GM12878 (cell line): Measurements from ENCODE around the gene FERMT3. TPM values are rescaled to one million over a fixed set of nuclear protein-coding genes. Genes with fewer than 3 reads are reported as not detected.

Experiments used
- ATAC-seq: fragments of 200-7000 bp; cut with Tn5 transposase; 3 replicates; pipeline ENCODE4 v1.9.1; 2020; ENCODE audit warnings: mild to moderate bottlenecking, moderate library complexity
- BruUV-seq: library from RNA; stranded (reverse); fragments of 400-500 nt; replicated peaks from 2 replicates; lab custom pipeline; 2021; lab: Mats Ljungman, UMichigan
- CTCF ChIA-PET: fragments of 300-600 bp; sonication (Branson Sonifier 250); formaldehyde crosslinking; extraction: SDS; loops from one replicate; lab custom pipeline; 2021; ENCODE audit warnings: inconsistent platforms; lab: Yijun Ruan, JAX
- POLR2A ChIA-PET: fragments of 350-600 bp; formaldehyde crosslinking; extraction: SDS; loops from one replicate; lab custom pipeline; 2021; ENCODE audit warnings: inconsistent platforms; lab: Charles Lee
- RAD21 ChIA-PET: fragments of 300-600 bp; sonication (Branson Sonifier 250); formaldehyde crosslinking; loops from one replicate; lab custom pipeline; 2023; ENCODE audit warnings: antibody characterized with exemption; ENCODE audit not compliant: unreplicated experiment; lab: Charles Lee
- SMC1A ChIA-PET: fragments of 300-600 bp; sonication (Branson Sonifier 250); formaldehyde crosslinking; loops from one replicate; lab custom pipeline; 2023; ENCODE audit not compliant: unreplicated experiment, uncharacterized antibody; lab: Charles Lee
- DNase-seq: peaks from one replicate; pipeline ENCODE4 v3.0.0-alpha.2; 2011; ENCODE audit warnings: low read depth, low spot score
- FAIRE-seq: peaks from 3 replicates; lab custom pipeline; 2011; peaks lifted over from hg19 to GRCh38; lab: Jason Lieb, UNC
- H2AFZ ChIP-seq: 2 replicates; pipeline ENCODE4 v1.6.0; 2011; ENCODE audit warnings: low read depth, low read length, control low read depth; ENCODE audit not compliant: control insufficient read depth
- H3K27ac ChIP-seq: 2 replicates; pipeline ENCODE4 v1.5.1; 2011; ENCODE audit warnings: control low read depth; ENCODE audit not compliant: control insufficient read depth, insufficient read depth
- H3K27me3 ChIP-seq, 2 experiments: replicated peaks in 1 of 2; 2 replicates each; pipeline versions ENCODE4 v1.6.0 to v1.6.1; 2011; ENCODE audit warnings: low read length in 1 of 2; ENCODE audit not compliant: control insufficient read depth in 2 of 2, insufficient read depth in 2 of 2
- H3K36me3 ChIP-seq, 2 experiments: 2 replicates each; pipeline ENCODE4 v1.5.1; 2011; ENCODE audit warnings: low read length in 1 of 2; ENCODE audit not compliant: control insufficient read depth in 2 of 2, insufficient read depth in 2 of 2
- H3K4me1 ChIP-seq: 2 replicates; pipeline ENCODE4 v1.6.1; 2011; ENCODE audit warnings: mild to moderate bottlenecking, low read length, moderate library complexity, mixed read lengths; ENCODE audit not compliant: control insufficient read depth, insufficient read depth
- H3K4me2 ChIP-seq: 2 replicates; pipeline ENCODE4 v1.6.0; 2011; ENCODE audit warnings: control low read depth; ENCODE audit not compliant: control insufficient read depth, insufficient read depth
- H3K4me3 ChIP-seq: fragments of 200-600 bp; sonication (generic); 2 replicates; pipeline ENCODE4 v1.5.1; 2016
- H3K79me2 ChIP-seq: 2 replicates; pipeline ENCODE4 v1.6.0; 2011; ENCODE audit warnings: low read length; ENCODE audit not compliant: control insufficient read depth, insufficient read depth
- H3K9ac ChIP-seq: 2 replicates; pipeline ENCODE4 v1.8.0; 2011; ENCODE audit warnings: low read length, control low read depth, mixed read lengths; ENCODE audit not compliant: control insufficient read depth, insufficient read depth
- H3K9me3 ChIP-seq: replicated peaks from 3 replicates; pipeline ENCODE4 v1.5.1; 2011; ENCODE audit warnings: mild to moderate bottlenecking, low read length; ENCODE audit not compliant: control insufficient read depth, insufficient read depth
- H4K20me1 ChIP-seq: 2 replicates; pipeline ENCODE4 v1.6.0; 2011; ENCODE audit not compliant: control insufficient read depth, insufficient read depth
- BCL11A ChIP-seq: IDR thresholded peaks from 2 replicates; pipeline ENCODE4 v1.6.1; 2011; ENCODE audit warnings: low read depth, low read length
- BCL3 ChIP-seq: IDR thresholded peaks from 2 replicates; pipeline ENCODE4 v1.6.1; 2011; ENCODE audit warnings: borderline replicate concordance, low read depth, mild to moderate bottlenecking, moderate library complexity, low read length; ENCODE audit not compliant: insufficient read depth, poor library complexity, severe bottlenecking
- HCFC1 ChIP-seq: fragments of 150-350 bp; IDR thresholded peaks from 2 replicates; pipeline ENCODE4 v1.6.1; 2014; ENCODE audit warnings: low read length
- HDGF ChIP-seq: fragments of 450-650 bp; IDR thresholded peaks from 2 replicates; pipeline ENCODE4 v1.6.1; 2016; ENCODE audit warnings: antibody characterized with exemption
- IRF5 ChIP-seq: fragments of 450-650 bp; IDR thresholded peaks from 2 replicates; pipeline ENCODE4 v1.6.1; 2017; ENCODE audit warnings: borderline replicate concordance
- KLF5 ChIP-seq: fragments of 450-650 bp; IDR thresholded peaks from 2 replicates; pipeline ENCODE4 v1.6.1; 2014; ENCODE audit warnings: mild to moderate bottlenecking; ENCODE audit not compliant: partially characterized antibody
- MAX ChIP-seq: IDR thresholded peaks from 2 replicates; pipeline ENCODE4 v1.6.1; 2012; ENCODE audit warnings: low read depth, low read length, improper control_type of control experiment
- PAX5 ChIP-seq: IDR thresholded peaks from 2 replicates; pipeline ENCODE4 v1.6.1; 2011; ENCODE audit warnings: low read depth, low read length, borderline replicate concordance
- PAX8 ChIP-seq: fragments of 450-650 bp; IDR thresholded peaks from 2 replicates; pipeline ENCODE4 v1.6.1; 2017; ENCODE audit warnings: mild to moderate bottlenecking, moderate library complexity
- PML ChIP-seq: IDR thresholded peaks from 2 replicates; pipeline ENCODE4 v1.6.1; 2012; ENCODE audit warnings: low read length, inconsistent platforms
- TARDBP ChIP-seq: IDR thresholded peaks from 2 replicates; pipeline ENCODE4 v1.6.1; 2016; ENCODE audit warnings: borderline replicate concordance
- USF1 ChIP-seq: IDR thresholded peaks from 2 replicates; pipeline ENCODE4 v1.6.1; 2011; ENCODE audit warnings: borderline replicate concordance, low read depth, mild to moderate bottlenecking, moderate library complexity, mixed read lengths, low read length; ENCODE audit not compliant: insufficient read depth; ENCODE audit errors: extremely low read length
- USF2 ChIP-seq: IDR thresholded peaks from 2 replicates; pipeline ENCODE4 v1.6.1; 2011; ENCODE audit warnings: low read depth, low read length, improper control_type of control experiment, borderline replicate concordance
- ZBTB4 ChIP-seq: fragments of 450-650 bp; formaldehyde crosslinking; IDR thresholded peaks from 2 replicates; pipeline ENCODE4 v1.4.0; 2022; ENCODE audit warnings: mild to moderate bottlenecking, moderate library complexity
- ZNF274 ChIP-seq: IDR thresholded peaks from one replicate; pipeline ENCODE4 v1.8.0; 2011; ENCODE audit not compliant: insufficient read length, insufficient read depth
- whole genome bisulfite sequencing: methylation state at CpG from one replicate; pipeline ENCODE4 v1.1.6; 2016; ENCODE audit warnings: low lambda C conversion rate; ENCODE audit not compliant: insufficient replicate concordance, insufficient coverage; ENCODE audit errors: missing lambda C conversion rate; 5-methylcytosine and 5-hydroxymethylcytosine counted together
- in situ Hi-C: fragments of 300-500 bp; cut with MboI; formaldehyde crosslinking; loops from 9 replicates; pipeline ENCODE4 v1.14.3; 2018; ENCODE audit warnings: mixed read lengths
- intact Hi-C: fragments of 100-400 bp; cut with micrococcal nuclease; formaldehyde crosslinking; loops from one replicate; pipeline ENCODE4 v1.14.2; 2022; ENCODE audit not compliant: unreplicated experiment
- polyA plus RNA-seq, 11 experiments: library from polyadenylated mRNA; depleted of rRNA in 4 of 11; unstranded in 6 of 11; stranded (reverse) in 5 of 11; fragments of >200 nt; fragmentation: Nextera tagmentation in 4 of 11; fragmentation: Illumina TruSeq in 1 of 11; extraction: Ambion mirVana in 4 of 11; extraction: Trizol in 1 of 11; gene quantifications; 1 replicate in 1 of 11; 2 replicates in 10 of 11; pipeline versions ENCODE4 v1.2.1 to v1.2.3, GENCODE V29; 2011 to 2016; ENCODE audit warnings: inconsistent platforms in 2 of 11, missing spikeins in 2 of 11, low read depth in 1 of 11
- total RNA-seq, 4 experiments: library from RNA; depleted of rRNA in 3 of 4; stranded (reverse); fragments of >200 nt in 3 of 4; fragmentation: Illumina TruSeq in 1 of 4; extraction: Trizol in 1 of 4; gene quantifications; 2 replicates each; pipeline versions ENCODE4 v1.2.1 to v1.2.3, GENCODE V29; 2013 to 2021

Gene FERMT3
- total and polyA plus RNA-seq, 10 of the 15 experiments (the other 5 are each of a cell fraction or from before 2014, with no cell fraction given): 2.0 to 211 (median 114) TPM

GRCh38 chr11:64258946-64259532 is 52.5 kb downstream of the FERMT3 start:
- ATAC-seq: no peak
- 93% methylated on average over 27 of the region's 32 CpGs for whole genome bisulfite sequencing
- H3K79me2 ChIP-seq: no peaks in the 10 kb centered on the region
- no peak overlapping the region for H2AFZ ChIP-seq
- ChIA-PET CTCF (no interaction called here), RAD21 (no interaction called here), POLR2A (interaction anchor here (0.8 to 1.9 kb wide), 2 partner anchors 8 to 14 kb away, joined by 4 to 7 read pairs; no protein-coding TSS in a partner anchor), SMC1A (interaction anchor here (0.5 to 1.2 kb wide), 2 partner anchors 36 to 54 kb away, joined by 3 to 4 read pairs; no protein-coding TSS in a partner anchor)
- H4K20me1 ChIP-seq: no peaks in the 10 kb centered on the region
- no peak overlapping the region for H3K9ac ChIP-seq
- DNase-seq: no peak
- H3K4me1 ChIP-seq: peaks cover 11% of the 10 kb centered on the region
- no peak for FAIRE-seq
- no TSS peak for BruUV-seq
- H3K36me3 ChIP-seq: peaks cover 0 to 5% of the 10 kb centered on the region in 2 experiments; a peak in 2 of 4 replicates
- in situ Hi-C loops: no loop called here
- no peak overlapping the region for H3K4me2 ChIP-seq
- H3K27ac ChIP-seq: 0 out of 2 replicates have a peak overlapping the region, but pooled peaks have one; percentile 17
- H3K27me3 ChIP-seq: no peaks in the 10 kb centered on the region
- no peak overlapping the region for H3K4me3 ChIP-seq
- intact Hi-C loops: no loop called here
- no peaks in the 10 kb centered on the region for H3K9me3 ChIP-seq
- TF ChIP-seq PAX5 (no peak), USF1 (no peak), BCL11A (no peak), USF2 (no peak), KLF5 (no peak), PAX8 (no peak), ZNF274 (no peak), HDGF (no peak), HCFC1 (no peak), PML (no peak), ZBTB4 (CRISPR knock-in tag) (no peak), MAX (no peak), IRF5 (no peak), TARDBP (no peak), BCL3 (no peak)
